Measurements from ENCODE around the gene EXOC6. TPM values are rescaled to one million over a fixed set of nuclear protein-coding genes. Genes with fewer than 3 reads are reported as not detected.

Gene EXOC6
- total RNA-seq, 1 experiment from 2014 or later, result 19.2 TPM

DNA sequence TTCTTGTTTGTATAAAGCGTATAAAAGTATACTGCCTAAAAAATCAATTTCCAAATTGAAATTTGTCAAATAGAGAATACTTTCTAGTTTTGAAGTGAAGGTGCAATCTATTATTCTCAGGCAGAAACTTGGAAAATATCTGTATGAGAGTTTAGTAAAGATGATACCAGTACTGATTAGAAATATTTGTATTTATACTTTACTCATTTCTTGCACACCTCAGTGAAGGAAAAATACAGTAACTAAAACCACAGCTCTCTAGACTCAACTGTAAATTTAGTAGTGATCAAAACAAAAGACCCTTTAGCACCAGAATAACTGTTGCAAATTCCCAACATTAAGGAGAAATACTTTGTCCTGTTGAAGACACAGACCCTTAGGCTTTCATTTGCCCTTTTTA, 140.9 kb downstream of the EXOC6 start:
- CTCF ChIA-PET, result no interaction called here
- H3K27me3 Mint-ChIP-seq (ENCODE audit: unreplicated experiment), result no peaks in the 10 kb centered on the region

DNA sequence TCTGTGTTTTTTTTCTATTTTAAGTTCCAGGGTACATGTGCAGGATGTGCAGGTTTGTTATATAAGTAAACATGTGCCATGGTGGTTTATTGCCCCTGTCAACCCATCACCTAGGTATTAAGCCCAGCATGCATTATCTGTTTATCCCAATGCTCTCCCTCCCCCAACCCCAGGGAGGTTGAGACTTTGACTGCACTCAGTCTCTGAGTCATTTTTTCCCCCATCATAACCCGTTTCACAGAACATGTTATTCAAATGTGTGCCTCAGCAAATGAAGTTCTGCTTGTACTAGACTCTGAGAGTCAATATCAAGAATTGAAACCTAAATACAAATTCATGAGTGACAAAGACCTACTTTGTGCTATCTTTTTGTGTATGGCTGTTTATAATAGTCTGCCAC, 142.3 kb downstream of the EXOC6 start:
- BruUV-seq (replicated peaks), result no TSS peak
- Mint-ChIP-seq H3K4me1 (ENCODE audit: low read depth, unreplicated experiment) (no peaks in the 10 kb centered on the region), H3K27me3 (ENCODE audit: unreplicated experiment) (no peaks in the 10 kb centered on the region), H3K27ac (ENCODE audit: unreplicated experiment) (no peak overlapping the region), H3K36me3 (ENCODE audit: insufficient read depth, unreplicated experiment) (no peaks in the 10 kb centered on the region), H3K9me3 (ENCODE audit: low read depth, unreplicated experiment) (no peaks in the 10 kb centered on the region), H3K4me3 (ENCODE audit: low read depth, unreplicated experiment) (no peak overlapping the region)
- no peak for DNase-seq
- no peak for TF ChIP-seq CTCF (IDR thresholded peaks at IDR 0.05; ENCODE audit: unreplicated experiment)
- CTCF ChIA-PET, result no interaction called here
- intact Hi-C loops (cut with micrococcal nuclease; ENCODE audit: unreplicated experiment), result no loop called here

More for the DNA sequence above, 140.9 kb downstream of the EXOC6 start:
- no peak overlapping the region for H3K27ac Mint-ChIP-seq (ENCODE audit: unreplicated experiment)
- intact Hi-C loops (cut with micrococcal nuclease; ENCODE audit: unreplicated experiment), result no loop called here
- H3K4me3 Mint-ChIP-seq (ENCODE audit: low read depth, unreplicated experiment), result no peak overlapping the region
- TF ChIP-seq CTCF (IDR thresholded peaks at IDR 0.05; ENCODE audit: unreplicated experiment), result no peak
- no peaks in the 10 kb centered on the region for H3K9me3 Mint-ChIP-seq (ENCODE audit: low read depth, unreplicated experiment)
- BruUV-seq (replicated peaks), result no TSS peak
- no peaks in the 10 kb centered on the region for H3K4me1 Mint-ChIP-seq (ENCODE audit: low read depth, unreplicated experiment)
- DNase-seq, result no peak
- H3K36me3 Mint-ChIP-seq (ENCODE audit: insufficient read depth, unreplicated experiment), result no peaks in the 10 kb centered on the region

DNA sequence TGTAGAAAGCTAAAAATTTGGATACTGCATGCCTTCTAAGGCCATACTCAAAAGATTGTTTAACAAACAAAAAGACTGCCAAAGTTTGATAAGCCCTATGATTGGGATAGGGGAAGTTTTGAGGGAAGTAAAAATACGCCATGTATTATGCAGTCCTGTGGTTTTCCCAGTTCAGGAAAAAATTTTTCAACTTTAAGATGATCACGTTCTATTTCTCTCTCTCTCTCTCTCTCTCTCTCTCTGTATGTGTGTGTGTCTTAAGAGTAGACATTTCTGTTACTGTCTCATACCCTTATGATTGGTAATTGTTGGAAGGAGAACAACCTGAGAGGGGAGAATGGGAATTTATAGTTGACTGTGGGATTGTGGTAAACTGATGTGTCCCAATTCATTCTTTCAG, 143.2 kb downstream of the EXOC6 start:
- H3K27me3 Mint-ChIP-seq (ENCODE audit: unreplicated experiment), result no peaks in the 10 kb centered on the region
- H3K36me3 Mint-ChIP-seq (ENCODE audit: insufficient read depth, unreplicated experiment), result no peaks in the 10 kb centered on the region
- CTCF ChIA-PET, result no interaction called here
- H3K4me3 Mint-ChIP-seq (ENCODE audit: low read depth, unreplicated experiment), result no peak overlapping the region
- no peak for DNase-seq
- no peaks in the 10 kb centered on the region for H3K9me3 Mint-ChIP-seq (ENCODE audit: low read depth, unreplicated experiment)
- no peak overlapping the region for H3K27ac Mint-ChIP-seq (ENCODE audit: unreplicated experiment)
- intact Hi-C loops (cut with micrococcal nuclease; ENCODE audit: unreplicated experiment), result no loop called here
- no peak for TF ChIP-seq CTCF (IDR thresholded peaks at IDR 0.05; ENCODE audit: unreplicated experiment)
- BruUV-seq (replicated peaks), result no TSS peak
- H3K4me1 Mint-ChIP-seq (ENCODE audit: low read depth, unreplicated experiment), result no peaks in the 10 kb centered on the region

DNA sequence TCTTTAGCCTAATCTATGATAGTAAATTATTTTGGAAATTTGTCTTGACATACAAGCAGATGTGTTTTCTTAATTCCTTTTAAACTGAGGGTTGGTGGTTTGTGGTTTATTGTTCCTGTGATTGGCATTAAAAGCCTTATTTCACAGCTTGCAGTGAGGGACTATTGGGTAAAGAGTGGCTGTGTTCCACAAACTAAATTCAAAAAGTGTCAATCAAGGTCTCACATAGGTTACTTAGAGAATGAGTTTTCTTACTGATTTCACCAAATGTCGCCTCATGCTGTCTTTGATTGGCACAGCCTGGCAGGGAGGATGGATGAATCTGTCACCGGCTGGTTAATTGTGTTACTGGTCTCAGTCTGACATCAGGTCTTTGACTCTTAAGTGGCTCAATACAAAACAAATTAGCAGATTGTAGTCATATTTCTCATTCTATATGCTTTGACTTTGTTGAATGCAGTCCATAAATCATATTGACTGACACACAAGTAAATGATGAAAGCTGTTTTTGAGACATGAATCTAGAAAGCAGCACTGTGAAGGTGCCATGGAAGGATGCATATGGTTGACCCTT, 145.5 kb downstream of the EXOC6 start:
- DNase-seq, result no peak
- Mint-ChIP-seq H3K27ac (ENCODE audit: unreplicated experiment) (no peak overlapping the region), H3K9me3 (ENCODE audit: low read depth, unreplicated experiment) (no peaks in the 10 kb centered on the region), H3K4me1 (ENCODE audit: low read depth, unreplicated experiment) (no peaks in the 10 kb centered on the region), H3K27me3 (ENCODE audit: unreplicated experiment) (no peaks in the 10 kb centered on the region), H3K4me3 (ENCODE audit: low read depth, unreplicated experiment) (no peak overlapping the region), H3K36me3 (ENCODE audit: insufficient read depth, unreplicated experiment) (no peaks in the 10 kb centered on the region)
- CTCF ChIA-PET, result no interaction called here
- BruUV-seq (replicated peaks), result no TSS peak
- TF ChIP-seq CTCF (IDR thresholded peaks at IDR 0.05; ENCODE audit: unreplicated experiment), result no peak
- intact Hi-C loops (cut with micrococcal nuclease; ENCODE audit: unreplicated experiment), result no loop called here

Data from Calu3 (cell line).